SK-N-SH treated with all-trans-retinoic acid at 6 μM for 48 hours (cell line): ENCODE measurements around the gene TRIM7.

Experiments
- ATAC-seq: fragments of 200-7000 bp; cut with Tn5 transposase; 3 replicates; pipeline ENCODE4 v1.9.1; 2020; ENCODE audit warnings: mild to moderate bottlenecking, moderate library complexity
- ARNTL ChIP-seq: fragments of 450-650 bp; formaldehyde crosslinking; IDR thresholded peaks from 2 replicates; pipeline ENCODE4 v1.5.0; 2020; ENCODE audit warnings: low read depth, mild to moderate bottlenecking, moderate library complexity, borderline replicate concordance
- BACH2 ChIP-seq: fragments of 250-450 bp; sonication (Bioruptor Pico); IDR thresholded peaks from 2 replicates; pipeline ENCODE4 v1.9.0; 2021; ENCODE audit warnings: mild to moderate bottlenecking, borderline replicate concordance
- CSDC2 ChIP-seq: fragments of 250-450 bp; sonication (Bioruptor Pico); IDR thresholded peaks from 2 replicates; pipeline ENCODE4 v1.5.0; 2020; ENCODE audit warnings: mild to moderate bottlenecking, moderate library complexity
- ESRRG ChIP-seq: fragments of 250-450 bp; sonication (Bioruptor Pico); IDR thresholded peaks from 2 replicates; pipeline ENCODE4 v1.6.1; 2021; ENCODE audit warnings: mild to moderate bottlenecking
- GLIS3 ChIP-seq: fragments of 250-450 bp; sonication (Bioruptor Pico); IDR thresholded peaks from 2 replicates; pipeline ENCODE4 v1.5.0; 2020; ENCODE audit warnings: mild to moderate bottlenecking, moderate library complexity
- ISL1 ChIP-seq: fragments of 250-450 bp; sonication (Bioruptor Pico); IDR thresholded peaks from 2 replicates; pipeline ENCODE4 v2.1.2; 2022; ENCODE audit warnings: mild to moderate bottlenecking, moderate library complexity
- OSR1 ChIP-seq: fragments of 250-450 bp; sonication (Bioruptor Pico); IDR thresholded peaks from 2 replicates; pipeline ENCODE4 v1.8.0; 2022; ENCODE audit warnings: moderate library complexity, mild to moderate bottlenecking, inconsistent platforms
- PPARA ChIP-seq: fragments of 250-450 bp; sonication (Bioruptor Pico); IDR thresholded peaks from 2 replicates; pipeline ENCODE4 v1.5.0; 2020; ENCODE audit warnings: mild to moderate bottlenecking, borderline replicate concordance
- RARB ChIP-seq: fragments of 250-450 bp; sonication (Bioruptor Pico); IDR thresholded peaks from 2 replicates; pipeline ENCODE4 v1.8.0; 2021; ENCODE audit warnings: mild to moderate bottlenecking, moderate library complexity
- SNAI2 ChIP-seq: fragments of 250-450 bp; sonication (Bioruptor Pico); IDR thresholded peaks from 2 replicates; pipeline ENCODE4 v1.5.0; 2020; ENCODE audit warnings: mild to moderate bottlenecking, moderate library complexity
- TCF4 ChIP-seq: fragments of 250-450 bp; sonication (Bioruptor Pico); IDR thresholded peaks from 2 replicates; pipeline ENCODE4 v1.8.0; 2021; ENCODE audit warnings: mild to moderate bottlenecking, moderate library complexity, borderline replicate concordance
- TOX ChIP-seq: fragments of 250-450 bp; sonication (Bioruptor Pico); IDR thresholded peaks from 2 replicates; pipeline ENCODE4 v1.8.0; 2021; ENCODE audit warnings: mild to moderate bottlenecking, moderate library complexity, borderline replicate concordance
- ZC3H10 ChIP-seq: fragments of 250-450 bp; sonication (Bioruptor Pico); IDR thresholded peaks from 2 replicates; pipeline ENCODE4 v1.5.1; 2021; ENCODE audit warnings: mild to moderate bottlenecking, moderate library complexity
- ZFP30 ChIP-seq: fragments of 450-650 bp; formaldehyde crosslinking; IDR thresholded peaks from 2 replicates; pipeline ENCODE4 v1.5.0; 2022; ENCODE audit warnings: mild to moderate bottlenecking, moderate library complexity
- ZNF565 ChIP-seq: fragments of 450-650 bp; formaldehyde crosslinking; conservative IDR thresholded peaks from 2 replicates; pipeline ENCODE4 v1.5.0; 2020; ENCODE audit warnings: low read depth, mild to moderate bottlenecking, moderate library complexity
- ZNF8 ChIP-seq: fragments of 450-650 bp; formaldehyde crosslinking; IDR thresholded peaks from 2 replicates; pipeline ENCODE4 v1.5.0; 2020; ENCODE audit warnings: mild to moderate bottlenecking, moderate library complexity
- TF ChIP-seq, protein P1 (sequence below): fragments of 250-450 bp; sonication (Bioruptor Pico); IDR thresholded peaks from 2 replicates; pipeline ENCODE4 v1.5.0; 2020; ENCODE audit warnings: mild to moderate bottlenecking, moderate library complexity
- TF ChIP-seq, protein P2 (sequence below): fragments of 250-450 bp; sonication (Bioruptor Pico); IDR thresholded peaks from 2 replicates; pipeline ENCODE4 v1.5.1; 2021; ENCODE audit warnings: mild to moderate bottlenecking, moderate library complexity
- TF ChIP-seq, protein P3 (sequence below): fragments of 250-450 bp; sonication (Bioruptor Pico); IDR thresholded peaks from 2 replicates; pipeline ENCODE4 v1.8.0; 2021; ENCODE audit warnings: low read depth, mild to moderate bottlenecking, moderate library complexity, borderline replicate concordance
- TF ChIP-seq, protein P4 (sequence below): fragments of 250-450 bp; sonication (Bioruptor Pico); IDR thresholded peaks from 2 replicates; pipeline ENCODE4 v1.8.0; 2020; ENCODE audit warnings: mild to moderate bottlenecking, moderate library complexity, borderline replicate concordance

TRIM7 gene

DNA sequence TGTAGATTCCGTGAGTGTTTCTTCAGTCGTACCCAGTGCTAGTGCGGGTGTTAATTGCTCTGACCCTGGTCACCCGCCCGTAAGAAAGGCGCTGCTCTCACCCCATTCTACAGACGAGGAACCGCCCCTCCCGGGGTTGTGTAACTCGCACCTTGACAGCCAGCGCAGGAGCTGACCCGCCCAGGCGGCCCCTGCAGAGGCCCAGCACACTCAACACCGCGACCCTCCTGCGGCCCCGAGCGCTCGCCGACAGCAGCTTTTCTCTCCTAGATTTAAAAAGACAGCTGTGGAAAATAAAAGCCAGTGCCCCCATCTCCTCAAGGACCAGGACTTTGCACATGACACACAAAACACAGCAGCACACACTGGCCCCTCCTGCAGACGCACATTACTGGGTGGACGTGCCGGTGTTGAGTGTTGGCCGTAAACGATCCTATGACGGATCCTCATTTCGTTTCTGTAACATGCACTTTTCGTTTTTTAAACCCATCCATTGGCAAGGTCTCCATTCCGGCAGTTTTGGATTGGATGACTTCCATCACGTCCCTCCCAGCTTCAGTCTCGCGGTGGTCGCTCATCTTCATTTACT is 34.7 kb downstream of the TRIM7 start (continued):
- TF ChIP-seq, protein P1, sequence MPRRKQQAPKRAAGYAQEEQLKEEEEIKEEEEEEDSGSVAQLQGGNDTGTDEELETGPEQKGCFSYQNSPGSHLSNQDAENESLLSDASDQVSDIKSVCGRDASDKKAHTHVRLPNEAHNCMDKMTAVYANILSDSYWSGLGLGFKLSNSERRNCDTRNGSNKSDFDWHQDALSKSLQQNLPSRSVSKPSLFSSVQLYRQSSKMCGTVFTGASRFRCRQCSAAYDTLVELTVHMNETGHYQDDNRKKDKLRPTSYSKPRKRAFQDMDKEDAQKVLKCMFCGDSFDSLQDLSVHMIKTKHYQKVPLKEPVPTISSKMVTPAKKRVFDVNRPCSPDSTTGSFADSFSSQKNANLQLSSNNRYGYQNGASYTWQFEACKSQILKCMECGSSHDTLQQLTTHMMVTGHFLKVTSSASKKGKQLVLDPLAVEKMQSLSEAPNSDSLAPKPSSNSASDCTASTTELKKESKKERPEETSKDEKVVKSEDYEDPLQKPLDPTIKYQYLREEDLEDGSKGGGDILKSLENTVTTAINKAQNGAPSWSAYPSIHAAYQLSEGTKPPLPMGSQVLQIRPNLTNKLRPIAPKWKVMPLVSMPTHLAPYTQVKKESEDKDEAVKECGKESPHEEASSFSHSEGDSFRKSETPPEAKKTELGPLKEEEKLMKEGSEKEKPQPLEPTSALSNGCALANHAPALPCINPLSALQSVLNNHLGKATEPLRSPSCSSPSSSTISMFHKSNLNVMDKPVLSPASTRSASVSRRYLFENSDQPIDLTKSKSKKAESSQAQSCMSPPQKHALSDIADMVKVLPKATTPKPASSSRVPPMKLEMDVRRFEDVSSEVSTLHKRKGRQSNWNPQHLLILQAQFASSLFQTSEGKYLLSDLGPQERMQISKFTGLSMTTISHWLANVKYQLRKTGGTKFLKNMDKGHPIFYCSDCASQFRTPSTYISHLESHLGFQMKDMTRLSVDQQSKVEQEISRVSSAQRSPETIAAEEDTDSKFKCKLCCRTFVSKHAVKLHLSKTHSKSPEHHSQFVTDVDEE (CRISPR knock-in tag), result no peak
- TF ChIP-seq, all 23 proteins: peak for 0

DNA sequence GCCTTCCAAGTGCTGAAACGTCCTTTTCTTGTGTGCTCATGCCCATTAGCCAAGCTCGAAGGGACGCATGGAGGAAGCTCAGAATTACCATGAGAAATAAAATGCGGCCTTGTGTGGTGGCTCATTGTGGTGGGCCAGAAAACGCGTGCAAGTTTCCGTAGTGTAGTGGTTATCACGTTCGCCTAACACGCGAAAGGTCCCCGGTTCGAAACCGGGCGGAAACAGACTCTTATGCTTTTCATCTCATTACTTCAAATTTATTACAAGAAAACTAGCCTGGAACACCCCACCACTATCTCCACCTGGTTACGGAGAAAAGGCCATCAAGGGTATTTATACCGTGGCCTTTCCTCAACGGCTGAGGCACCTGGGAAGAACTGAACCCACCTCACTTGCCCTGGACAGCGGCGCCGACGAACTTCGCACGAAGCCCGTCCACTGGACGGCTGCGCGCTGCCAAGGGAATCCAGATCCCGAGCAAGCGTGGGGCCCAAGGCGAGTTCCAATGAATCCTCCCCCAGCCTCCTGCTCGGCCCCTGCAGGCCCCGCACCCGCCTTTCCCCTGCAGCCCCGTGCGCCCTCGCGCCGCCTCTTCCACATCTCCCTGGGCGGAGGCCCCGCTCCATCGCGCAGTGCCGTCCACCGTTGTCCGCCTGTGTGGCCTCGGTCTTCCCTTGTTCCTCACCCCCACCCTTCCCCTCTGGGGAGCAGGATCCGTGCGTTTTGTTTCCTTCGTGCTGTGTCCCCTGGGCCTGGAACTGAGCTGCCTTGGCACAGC is 35.3 kb downstream of the TRIM7 start:
- ATAC-seq, result peak; percentile 55

DNA sequence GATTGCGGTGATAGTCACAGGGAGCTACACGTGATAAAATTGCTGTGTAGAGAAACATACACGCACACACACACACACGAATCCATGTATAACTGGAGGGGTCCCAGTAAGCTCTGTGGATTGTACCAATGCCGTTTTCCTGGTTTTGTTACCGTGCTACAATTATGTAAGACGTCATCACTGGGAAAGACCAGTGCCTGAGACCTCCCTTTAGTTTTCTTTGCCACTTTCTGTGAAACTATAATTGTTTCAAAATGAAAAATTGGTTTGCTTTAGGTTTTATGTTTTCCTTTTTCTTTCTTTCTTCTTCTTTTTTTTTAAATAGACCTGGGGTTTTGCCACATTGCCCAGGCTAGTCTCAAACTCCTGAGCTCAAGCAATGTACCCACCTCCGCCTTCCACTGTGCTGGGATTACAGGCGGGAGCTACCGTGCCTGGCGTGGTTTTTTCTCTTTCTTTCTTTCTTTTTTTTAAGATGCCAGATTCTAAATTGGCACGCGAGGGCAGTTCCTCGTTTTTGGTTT is 36.3 kb downstream of the TRIM7 start:
- TF ChIP-seq OSR1 (CRISPR knock-in tag), result no peak
- TF ChIP-seq ZNF565, result no peak
- TF ChIP-seq SNAI2 (CRISPR knock-in tag), result no peak
- TF ChIP-seq CSDC2 (CRISPR knock-in tag), result no peak
- TF ChIP-seq, protein P1 (CRISPR knock-in tag), result no peak
- no peak for TF ChIP-seq PPARA (CRISPR knock-in tag)
- TF ChIP-seq, protein P2, sequence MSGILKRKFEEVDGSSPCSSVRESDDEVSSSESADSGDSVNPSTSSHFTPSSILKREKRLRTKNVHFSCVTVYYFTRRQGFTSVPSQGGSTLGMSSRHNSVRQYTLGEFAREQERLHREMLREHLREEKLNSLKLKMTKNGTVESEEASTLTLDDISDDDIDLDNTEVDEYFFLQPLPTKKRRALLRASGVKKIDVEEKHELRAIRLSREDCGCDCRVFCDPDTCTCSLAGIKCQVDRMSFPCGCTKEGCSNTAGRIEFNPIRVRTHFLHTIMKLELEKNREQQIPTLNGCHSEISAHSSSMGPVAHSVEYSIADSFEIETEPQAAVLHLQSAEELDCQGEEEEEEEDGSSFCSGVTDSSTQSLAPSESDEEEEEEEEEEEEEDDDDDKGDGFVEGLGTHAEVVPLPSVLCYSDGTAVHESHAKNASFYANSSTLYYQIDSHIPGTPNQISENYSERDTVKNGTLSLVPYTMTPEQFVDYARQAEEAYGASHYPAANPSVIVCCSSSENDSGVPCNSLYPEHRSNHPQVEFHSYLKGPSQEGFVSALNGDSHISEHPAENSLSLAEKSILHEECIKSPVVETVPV, result no peak
- no peak for TF ChIP-seq ARNTL (CRISPR knock-in tag)
- ATAC-seq, result no peak

DNA sequence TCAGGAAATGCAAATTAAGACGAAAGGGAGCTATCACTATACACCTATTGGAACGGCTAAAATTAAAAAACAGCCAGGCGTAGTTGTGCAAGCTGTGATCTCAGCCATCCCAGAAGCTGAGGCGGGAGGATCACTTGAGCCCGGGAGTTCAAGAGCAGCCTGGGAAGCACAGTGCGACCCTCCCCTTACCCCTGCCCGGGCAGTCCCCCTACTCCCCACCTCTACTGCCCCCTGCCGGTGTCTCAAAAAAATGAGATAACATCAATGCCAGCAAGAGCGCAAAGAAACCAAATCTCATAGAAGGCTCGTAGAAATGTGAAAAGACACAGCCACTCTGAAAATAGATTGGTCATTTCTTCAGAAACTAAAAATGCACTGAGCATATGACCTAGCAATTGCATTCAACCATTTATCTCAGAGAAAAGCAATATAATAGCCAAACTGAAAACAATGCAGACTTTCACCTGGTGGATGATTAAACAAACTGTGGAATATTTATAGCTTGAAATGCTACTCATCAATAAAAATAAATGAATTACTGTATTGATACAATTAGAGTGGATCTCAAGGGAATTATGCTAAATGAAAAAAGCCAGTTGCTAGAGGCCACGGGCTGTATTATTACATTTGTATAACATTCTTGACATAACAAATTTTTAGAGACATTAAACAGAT is 37.0 kb downstream of the TRIM7 start:
- ATAC-seq, result no peak
- TF ChIP-seq, protein P3, sequence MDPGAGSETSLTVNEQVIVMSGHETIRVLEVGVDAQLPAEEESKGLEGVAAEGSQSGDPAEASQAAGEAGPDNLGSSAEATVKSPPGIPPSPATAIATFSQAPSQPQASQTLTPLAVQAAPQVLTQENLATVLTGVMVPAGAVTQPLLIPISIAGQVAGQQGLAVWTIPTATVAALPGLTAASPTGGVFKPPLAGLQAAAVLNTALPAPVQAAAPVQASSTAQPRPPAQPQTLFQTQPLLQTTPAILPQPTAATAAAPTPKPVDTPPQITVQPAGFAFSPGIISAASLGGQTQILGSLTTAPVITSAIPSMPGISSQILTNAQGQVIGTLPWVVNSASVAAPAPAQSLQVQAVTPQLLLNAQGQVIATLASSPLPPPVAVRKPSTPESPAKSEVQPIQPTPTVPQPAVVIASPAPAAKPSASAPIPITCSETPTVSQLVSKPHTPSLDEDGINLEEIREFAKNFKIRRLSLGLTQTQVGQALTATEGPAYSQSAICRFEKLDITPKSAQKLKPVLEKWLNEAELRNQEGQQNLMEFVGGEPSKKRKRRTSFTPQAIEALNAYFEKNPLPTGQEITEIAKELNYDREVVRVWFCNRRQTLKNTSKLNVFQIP, result no peak
- TF ChIP-seq, protein P1 (CRISPR knock-in tag), result no peak
- TF ChIP-seq RARB (CRISPR knock-in tag) (no peak), GLIS3 (CRISPR knock-in tag) (no peak), TOX (CRISPR knock-in tag) (no peak), TCF4 (CRISPR knock-in tag) (no peak), ZC3H10 (no peak), ISL1 (no peak), CSDC2 (CRISPR knock-in tag) (no peak), ZFP30 (CRISPR knock-in tag) (no peak), BACH2 (no peak), ZNF565 (no peak), ZNF8 (no peak), SNAI2 (CRISPR knock-in tag) (no peak), ESRRG (no peak)
- TF ChIP-seq, protein P4, sequence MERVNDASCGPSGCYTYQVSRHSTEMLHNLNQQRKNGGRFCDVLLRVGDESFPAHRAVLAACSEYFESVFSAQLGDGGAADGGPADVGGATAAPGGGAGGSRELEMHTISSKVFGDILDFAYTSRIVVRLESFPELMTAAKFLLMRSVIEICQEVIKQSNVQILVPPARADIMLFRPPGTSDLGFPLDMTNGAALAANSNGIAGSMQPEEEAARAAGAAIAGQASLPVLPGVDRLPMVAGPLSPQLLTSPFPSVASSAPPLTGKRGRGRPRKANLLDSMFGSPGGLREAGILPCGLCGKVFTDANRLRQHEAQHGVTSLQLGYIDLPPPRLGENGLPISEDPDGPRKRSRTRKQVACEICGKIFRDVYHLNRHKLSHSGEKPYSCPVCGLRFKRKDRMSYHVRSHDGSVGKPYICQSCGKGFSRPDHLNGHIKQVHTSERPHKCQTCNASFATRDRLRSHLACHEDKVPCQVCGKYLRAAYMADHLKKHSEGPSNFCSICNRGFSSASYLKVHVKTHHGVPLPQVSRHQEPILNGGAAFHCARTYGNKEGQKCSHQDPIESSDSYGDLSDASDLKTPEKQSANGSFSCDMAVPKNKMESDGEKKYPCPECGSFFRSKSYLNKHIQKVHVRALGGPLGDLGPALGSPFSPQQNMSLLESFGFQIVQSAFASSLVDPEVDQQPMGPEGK (CRISPR knock-in tag), result no peak
